ENCODE data around the gene MRPL55. TPM values are rescaled to one million over a fixed set of nuclear protein-coding genes. Genes with fewer than 3 reads are reported as not detected.

The MRPL55 gene
- polyA plus RNA-seq, 3 donors, result 36.2 to 38.9 (median 37.8) TPM

GRCh38 chr1:228088586-228089498, 20.3 kb downstream of the MRPL55 start:
- no peak for DNase-seq (ENCODE audit: low read depth in 3 of 3, low spot score in 2 of 3)

DNA sequence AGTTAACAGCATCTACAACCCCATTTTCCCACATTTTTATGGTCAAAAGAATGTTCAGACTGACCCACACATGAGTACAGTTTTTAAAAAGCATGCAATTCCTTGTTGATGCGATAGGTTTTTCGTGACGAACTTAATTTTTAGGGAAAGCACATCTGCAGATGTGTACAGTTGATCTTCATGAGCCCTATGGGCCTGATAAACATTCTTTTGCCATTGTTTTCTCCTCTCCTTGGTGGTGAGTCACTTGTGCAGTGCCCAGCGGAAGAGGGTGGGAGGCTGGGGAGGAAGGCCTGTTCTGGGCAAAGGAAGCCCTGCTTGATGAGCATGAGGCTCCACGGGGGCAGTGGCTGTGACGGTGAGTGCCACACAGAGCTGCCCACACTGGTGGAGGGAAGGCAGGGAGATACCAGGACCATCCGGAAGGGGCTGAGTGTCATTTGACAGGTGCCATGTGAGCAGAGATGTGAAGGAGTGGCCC, 21.3 kb downstream of the MRPL55 start:
- no peak for DNase-seq (ENCODE audit: low read depth in 3 of 3, low spot score in 2 of 3)

- DNase-seq (ENCODE audit: low read depth in 3 of 3, low spot score in 2 of 3), result no peak
Measured at GRCh38 chr1:228085287-228085951, 23.7 kb downstream of the MRPL55 start.

GRCh38 chr1:228084797-228085196, 24.3 kb downstream of the MRPL55 start:
- no peak for DNase-seq (ENCODE audit: low read depth in 3 of 3, low spot score in 2 of 3)

DNA sequence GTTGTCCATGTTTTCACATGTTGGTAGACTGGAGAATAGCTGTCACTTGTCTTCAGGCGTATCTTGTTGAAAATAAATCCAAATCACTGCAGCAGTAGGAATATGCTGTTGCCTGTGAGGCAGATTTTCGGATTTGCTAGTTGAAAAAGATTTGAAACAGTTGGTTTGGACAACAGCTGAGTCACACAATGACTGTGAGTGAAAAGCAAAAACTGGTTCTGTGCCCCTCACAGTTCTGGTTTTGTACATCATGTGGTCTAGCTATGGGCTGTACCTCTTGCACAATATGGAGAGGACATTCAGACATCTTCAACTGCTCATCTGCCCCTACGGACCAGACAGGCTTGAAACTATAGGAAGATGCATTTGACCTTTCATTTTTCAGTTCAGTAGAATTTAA, 24.8 kb downstream of the MRPL55 start:
- no peak for DNase-seq (ENCODE audit: low read depth in 3 of 3, low spot score in 2 of 3)

- no peak for DNase-seq (ENCODE audit: low read depth in 3 of 3, low spot score in 2 of 3)
Measured at GRCh38 chr1:228083871-228084278, 25.2 kb downstream of the MRPL55 start.

DNA sequence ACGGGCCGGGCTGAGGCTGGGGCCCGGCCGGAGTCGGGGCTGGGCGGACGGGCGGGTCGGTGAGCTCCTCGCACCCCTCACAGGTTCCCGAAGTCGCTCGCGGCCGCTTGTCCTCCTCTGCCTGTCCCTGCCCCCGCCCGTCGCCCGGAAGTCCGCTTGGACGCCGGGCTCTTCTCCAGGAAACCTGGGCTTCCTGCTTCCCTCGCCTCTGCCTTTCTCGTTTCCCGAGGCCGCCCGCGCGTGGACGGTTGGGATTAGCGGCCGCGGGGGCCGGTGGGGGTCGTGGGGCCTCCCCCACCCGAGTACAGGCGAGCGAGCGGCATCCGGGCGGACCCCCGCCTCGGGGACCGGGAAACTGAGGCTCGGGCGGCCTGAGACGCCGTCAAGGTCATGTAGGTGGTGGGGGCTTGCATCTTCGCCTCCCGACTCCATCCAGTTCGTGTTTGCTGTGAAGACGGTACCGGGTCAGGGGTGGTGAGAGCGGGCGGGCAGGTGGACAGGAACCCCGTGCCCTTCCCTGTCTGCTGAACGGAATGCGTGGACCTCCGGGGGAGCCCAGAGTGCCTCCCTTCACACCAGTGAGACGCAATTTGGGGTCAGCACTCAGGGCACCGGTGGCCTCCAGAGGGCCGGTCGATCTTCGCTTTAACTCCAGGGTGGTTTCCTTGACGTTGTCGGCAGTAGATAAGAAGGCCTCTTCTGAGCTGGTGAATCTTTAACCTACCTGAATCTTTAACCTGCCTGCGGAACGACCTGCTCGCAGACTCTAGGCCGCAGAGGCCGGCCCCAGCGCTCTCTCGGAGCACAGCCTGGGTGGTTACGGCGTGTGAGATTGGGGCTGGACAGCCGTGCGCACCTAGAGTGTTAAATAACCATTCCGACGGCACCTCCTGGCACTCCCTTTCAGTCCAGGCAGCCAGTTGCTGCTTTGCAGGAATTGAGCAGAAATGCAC, 25.9 kb downstream of the MRPL55 start:
- no peak for DNase-seq (ENCODE audit: low read depth in 3 of 3, low spot score in 2 of 3)

DNA sequence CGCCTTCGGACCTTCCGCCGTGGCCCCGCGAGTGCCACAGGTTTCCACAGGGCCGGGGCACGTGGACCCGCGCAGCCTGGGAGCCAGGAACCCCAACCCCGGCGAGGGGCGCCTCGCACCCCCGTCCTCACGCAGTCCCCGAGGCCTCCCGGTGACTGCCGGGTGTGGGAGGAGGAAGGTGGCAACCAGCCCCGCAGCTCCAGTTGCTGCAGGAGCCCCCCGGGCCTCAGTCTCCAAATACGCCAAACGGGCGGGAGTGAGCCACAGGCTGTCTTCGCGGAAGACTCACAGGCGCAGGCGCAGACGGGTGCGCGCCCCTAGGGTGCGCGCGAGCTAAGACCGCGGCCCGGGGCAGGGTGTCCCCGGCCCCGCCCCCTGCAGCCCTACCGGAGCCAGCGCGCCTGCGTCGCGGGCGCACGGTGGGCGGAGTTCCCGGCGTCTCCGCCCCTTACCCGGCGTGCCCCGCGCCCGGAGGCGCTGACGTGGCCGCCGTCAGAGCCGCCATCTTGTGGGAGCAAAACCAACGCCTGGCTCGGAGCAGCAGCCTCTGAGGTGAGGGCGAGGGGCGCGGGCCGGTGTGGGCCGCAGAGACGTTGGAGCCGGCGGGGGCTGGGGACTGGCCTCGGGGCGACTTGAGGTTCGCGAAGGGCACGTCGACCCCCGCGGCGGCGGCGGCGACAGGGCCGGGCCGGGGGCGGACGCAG, 26.7 kb downstream of the MRPL55 start, which contains the start of gene ARF1:
Gene ARF1 (plus strand): TSS at position 495 of the 704 bp plus-strand sequence. CDS start 14,407 bp downstream, outside the sequence.
- peak; percentile 84 to 90 (median 87) for DNase-seq (ENCODE audit: low read depth in 3 of 3, low spot score in 2 of 3)

- DNase-seq (ENCODE audit: low read depth in 3 of 3, low spot score in 2 of 3), result no peak
Measured at GRCh38 chr1:228081578-228082213, 27.4 kb downstream of the MRPL55 start.

DNA sequence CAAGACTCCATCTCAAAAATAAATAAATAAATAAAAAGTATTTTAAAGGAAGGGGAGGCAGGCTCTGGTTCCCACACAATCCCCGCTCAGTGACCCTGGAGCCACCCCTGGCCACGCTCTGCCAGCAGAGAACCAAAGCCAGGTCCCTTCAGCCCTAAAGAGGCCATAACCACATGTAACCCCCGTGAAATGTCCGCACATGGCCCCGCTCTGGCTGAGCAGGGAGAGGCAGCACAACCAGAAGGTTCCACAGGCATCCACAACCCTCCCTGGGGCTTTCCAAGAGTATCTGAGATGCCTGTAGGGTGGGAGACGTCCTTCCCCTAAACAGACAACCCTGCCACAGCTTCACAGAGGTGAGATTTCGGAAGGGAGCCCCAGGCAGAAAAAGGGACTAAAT, 28.0 kb downstream of the MRPL55 start:
- no peak for DNase-seq (ENCODE audit: low read depth in 3 of 3, low spot score in 2 of 3)

- no peak for DNase-seq (ENCODE audit: low read depth in 3 of 3, low spot score in 2 of 3)
Measured at GRCh38 chr1:228079601-228080263, 29.4 kb downstream of the MRPL55 start.

GRCh38 chr1:228079013-228079412, 30.1 kb downstream of the MRPL55 start:
- DNase-seq (ENCODE audit: low read depth in 3 of 3, low spot score in 2 of 3), result no peak

GRCh38 chr1:228077565-228078330, 31.4 kb downstream of the MRPL55 start:
- DNase-seq (ENCODE audit: low read depth in 3 of 3, low spot score in 2 of 3), result no peak

- no peak for DNase-seq (ENCODE audit: low read depth in 3 of 3, low spot score in 2 of 3)
Measured at GRCh38 chr1:228076796-228077430, 32.2 kb downstream of the MRPL55 start.

- no peak for DNase-seq (ENCODE audit: low read depth in 3 of 3, low spot score in 2 of 3)
Measured at GRCh38 chr1:228075801-228076271, 33.3 kb downstream of the MRPL55 start.

GRCh38 chr1:228074954-228075730, 34.0 kb downstream of the MRPL55 start:
- no peak for DNase-seq (ENCODE audit: low read depth in 3 of 3, low spot score in 2 of 3)
